CD4-positive, alpha-beta T cell treated with Interleukin-10 for 1 hour (primary cell): ENCODE measurements around the gene JADE2.
"Not testable (repeated sequence)": the region's sequence is repeated elsewhere in the genome, so short reads cannot be mapped to it uniquely, and the experiment has no call there.

Experiments
- DNase-seq: peaks from one replicate; pipeline ENCODE4 v3.0.0-alpha.2; 2020

JADE2 gene

GRCh38 chr5:134552716-134553115 is 27.2 kb downstream of the JADE2 start:
- not testable (repeated sequence) for DNase-seq

- no peak for DNase-seq
Observed at GRCh38 chr5:134553821-134554267, 28.4 kb downstream of the JADE2 start.

DNA sequence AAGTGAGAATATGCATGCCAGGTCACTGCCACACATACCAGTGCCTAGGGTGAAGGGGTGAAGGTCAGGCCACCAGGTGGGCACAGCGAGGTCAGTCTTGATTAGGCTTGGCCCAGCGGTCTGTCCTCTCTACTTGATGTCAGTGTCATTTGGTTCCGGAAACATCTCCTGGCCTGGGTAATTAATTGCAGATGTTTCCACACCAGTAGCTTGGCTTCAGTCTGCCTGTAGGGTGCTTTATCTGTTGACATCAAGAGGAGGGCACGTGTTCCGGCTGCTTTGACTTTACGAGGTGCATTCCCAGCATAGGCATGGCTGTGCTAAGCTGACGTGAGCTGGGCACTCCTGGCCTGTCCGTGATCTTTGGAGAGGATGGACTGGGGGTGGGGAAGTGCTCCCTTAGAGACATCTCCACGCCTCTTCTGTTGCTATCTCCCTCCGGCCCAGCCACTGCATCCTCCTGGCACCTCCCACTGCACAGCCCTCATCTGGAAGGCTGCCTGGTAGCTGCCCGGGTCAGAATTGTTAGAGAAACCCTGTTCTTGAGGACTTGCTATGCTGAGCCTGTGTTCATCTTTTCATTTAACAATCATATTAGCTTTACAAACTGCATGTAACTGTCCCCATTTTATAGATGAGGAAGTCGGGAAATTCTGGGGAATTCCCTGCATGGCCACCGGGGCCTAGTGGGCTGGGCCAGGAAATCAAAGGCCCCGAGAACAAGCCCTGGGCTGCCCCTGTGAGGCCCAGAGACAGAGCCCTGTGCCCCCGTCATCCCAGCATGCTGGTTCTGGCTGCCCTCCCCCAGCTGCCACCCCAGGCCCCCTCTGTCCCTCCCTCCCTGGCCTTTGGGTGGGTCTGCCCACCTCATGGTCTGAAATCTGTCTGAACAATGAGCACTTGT is 29.1 kb downstream of the JADE2 start:
- DNase-seq = peak; percentile 69

- DNase-seq = no peak
Observed at GRCh38 chr5:134555223-134555889, 29.9 kb downstream of the JADE2 start.

GRCh38 chr5:134555890-134556311 is 30.4 kb downstream of the JADE2 start:
- peak; percentile 90 for DNase-seq

- peak; percentile 7 for DNase-seq
Observed at GRCh38 chr5:134556588-134556987, 31.1 kb downstream of the JADE2 start.

- DNase-seq = no peak
Observed at GRCh38 chr5:134556994-134557393, 31.5 kb downstream of the JADE2 start.

- DNase-seq = no peak
Observed at GRCh38 chr5:134559672-134560071, 34.2 kb downstream of the JADE2 start.

GRCh38 chr5:134560698-134561097 is 35.2 kb downstream of the JADE2 start:
- no peak for DNase-seq

DNA sequence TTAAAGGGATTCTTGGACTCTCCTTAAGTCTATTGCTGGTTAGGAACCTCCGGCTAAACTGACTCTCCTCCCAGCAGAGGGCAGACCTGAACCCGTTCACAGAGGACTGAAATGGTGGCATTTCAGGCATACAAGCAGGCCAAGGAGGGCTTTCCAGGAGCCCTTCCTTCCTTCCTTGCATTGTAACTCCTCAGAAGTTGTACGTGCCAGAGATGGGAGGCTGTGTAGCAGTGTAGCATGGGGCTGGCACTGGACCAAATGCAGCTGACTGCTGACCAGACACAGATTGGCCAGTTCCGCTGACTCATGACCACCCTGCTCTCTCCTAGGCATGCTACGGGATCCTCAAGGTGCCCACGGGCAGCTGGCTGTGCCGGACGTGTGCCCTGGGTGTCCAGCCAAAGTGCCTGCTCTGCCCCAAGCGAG is 36.4 kb downstream of the JADE2 start:
- no peak for DNase-seq

GRCh38 chr5:134563221-134563620 is 37.8 kb downstream of the JADE2 start:
- DNase-seq = no peak

- no peak for DNase-seq
Observed at GRCh38 chr5:134563962-134564361, 38.5 kb downstream of the JADE2 start.

DNA sequence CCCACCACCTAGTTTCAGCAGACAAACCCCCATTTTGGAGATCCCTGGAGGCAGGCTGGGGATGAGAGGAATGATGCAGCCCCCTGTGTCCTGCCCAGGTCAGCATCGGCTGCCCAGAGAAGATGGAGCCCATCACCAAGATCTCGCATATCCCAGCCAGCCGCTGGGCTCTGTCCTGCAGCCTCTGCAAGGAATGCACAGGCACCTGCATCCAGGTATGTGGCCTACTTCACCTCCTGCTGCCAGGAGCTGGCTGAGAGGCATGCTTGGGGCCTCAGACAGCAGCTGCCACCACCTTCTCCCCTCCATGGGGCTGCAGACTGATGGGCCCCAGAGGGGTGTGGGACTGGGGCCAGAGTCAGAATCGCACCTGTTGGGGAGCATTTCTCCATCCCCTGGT is 38.9 kb downstream of the JADE2 start:
- no peak for DNase-seq

GRCh38 chr5:134565791-134566740 is 40.6 kb downstream of the JADE2 start:
- DNase-seq = no peak

GRCh38 chr5:134566741-134567221 is 41.3 kb downstream of the JADE2 start:
- no peak for DNase-seq

DNA sequence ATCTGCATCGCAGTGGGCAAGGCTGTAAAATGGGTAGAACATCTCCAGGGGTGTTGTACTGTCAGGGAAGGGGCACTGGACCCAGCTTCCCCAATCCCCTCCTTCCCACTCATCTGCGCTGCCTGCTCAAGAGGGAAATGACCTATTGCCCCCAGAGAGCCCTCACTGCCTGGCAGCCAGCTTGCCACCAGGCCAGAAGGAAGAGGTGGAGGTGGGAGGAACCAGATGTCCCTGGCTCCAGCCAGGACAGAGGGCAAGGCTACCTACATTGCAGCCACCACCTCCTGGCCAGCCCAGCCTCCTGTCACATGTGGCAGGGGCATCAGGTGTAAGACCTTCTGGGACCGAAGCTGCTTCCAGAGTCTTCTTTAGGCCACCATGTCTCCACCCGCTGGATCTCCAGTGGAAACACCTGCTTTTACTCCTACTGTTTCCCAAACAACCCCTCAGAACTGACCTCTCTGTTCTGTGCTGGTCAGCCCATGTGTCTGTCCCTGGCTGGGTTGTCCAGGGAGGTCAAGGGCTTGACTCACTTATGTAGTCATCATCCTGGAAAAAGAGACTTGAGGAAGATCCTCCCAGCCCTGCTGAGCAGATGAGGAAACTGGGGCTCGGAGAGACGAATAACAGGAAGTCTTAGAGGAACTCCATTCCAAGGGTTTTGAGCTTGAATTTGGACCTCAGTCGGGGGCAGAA is 42.3 kb downstream of the JADE2 start:
- DNase-seq = no peak

DNA sequence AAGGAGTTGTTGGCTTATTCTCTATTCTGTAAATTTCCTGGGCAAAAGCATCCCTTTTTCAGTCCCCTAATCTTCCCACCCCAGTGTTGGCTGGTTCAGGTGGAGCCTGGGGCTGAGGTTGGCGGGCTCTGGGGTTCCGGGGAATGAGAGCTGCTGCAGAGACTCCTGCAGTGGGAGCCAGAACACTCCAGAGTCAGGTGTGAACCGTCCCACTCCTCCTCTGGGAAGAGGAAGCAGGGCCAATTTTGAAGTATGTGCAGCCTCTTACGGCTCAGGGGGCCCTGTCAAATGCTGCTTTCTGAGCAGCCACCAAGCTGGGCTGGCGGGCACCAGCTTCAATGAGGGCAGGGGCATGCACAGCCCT is 42.8 kb downstream of the JADE2 start:
- DNase-seq = no peak

- DNase-seq = no peak
Observed at GRCh38 chr5:134568761-134569695, 43.6 kb downstream of the JADE2 start.

DNA sequence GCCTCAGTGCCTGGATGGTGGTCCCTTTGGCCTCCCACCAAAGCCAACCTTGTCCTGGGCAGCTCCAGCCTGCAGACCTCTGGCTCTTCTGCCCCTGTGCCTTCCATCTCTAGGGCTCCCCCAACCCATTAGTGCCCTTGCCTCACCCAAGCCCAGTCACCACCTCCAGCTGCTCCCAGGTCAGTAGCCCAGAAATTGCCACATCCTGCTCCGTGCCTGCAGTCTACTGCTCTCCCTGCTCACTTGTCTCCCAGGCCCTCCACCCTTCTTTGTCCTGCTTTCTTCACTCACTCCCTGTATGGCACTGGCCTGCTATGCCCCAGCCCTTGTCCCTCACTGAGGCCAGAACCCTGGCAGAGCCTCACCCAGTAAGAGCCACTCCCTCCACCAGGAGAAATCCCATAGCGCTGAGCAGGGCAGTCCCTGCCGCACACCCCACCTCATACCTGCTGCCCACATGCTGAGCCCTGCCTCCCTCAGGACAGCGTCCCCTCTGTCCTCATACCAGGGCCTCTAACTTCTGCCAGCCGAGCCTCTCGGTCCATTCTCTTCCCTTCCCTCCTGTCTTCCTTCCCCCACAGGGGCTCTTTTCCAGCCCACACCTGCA is 44.4 kb downstream of the JADE2 start:
- no peak for DNase-seq

- DNase-seq = no peak
Observed at GRCh38 chr5:134570365-134570758, 44.9 kb downstream of the JADE2 start.

DNA sequence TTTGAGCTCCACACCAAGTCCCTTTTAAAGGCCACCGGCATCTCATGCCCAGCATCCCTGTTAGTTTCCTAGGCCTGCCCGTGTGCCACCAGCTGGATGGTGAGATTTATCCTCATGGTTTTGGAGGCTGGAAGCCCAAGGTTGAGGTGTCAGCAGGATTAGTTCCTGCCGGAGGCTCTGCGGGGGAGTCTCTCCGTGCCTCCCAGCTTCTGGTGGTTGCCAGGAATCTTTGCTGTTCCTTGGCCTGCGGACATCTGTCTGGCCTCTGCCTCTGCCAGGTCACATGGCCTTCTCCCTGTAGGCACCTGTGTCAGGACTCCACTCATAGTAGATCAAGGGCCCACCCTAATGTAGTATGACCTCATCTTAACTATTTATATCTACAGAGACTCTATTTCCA is 45.4 kb downstream of the JADE2 start:
- no peak for DNase-seq
